IgD-negative memory B cell (primary cell): ENCODE measurements around the gene ABCC10. TPM values are rescaled to one million over a fixed set of nuclear protein-coding genes. Genes with fewer than 3 reads are reported as not detected.

Experiments used
- H3K27ac Mint-ChIP-seq, 3 donors: one replicate each; pipeline ENCODE4 v1.8.0; 2020 to 2022; ENCODE audit warnings: mild to moderate bottlenecking in 3 of 3, mixed read lengths in 3 of 3, moderate library complexity in 1 of 3
- H3K27me3 Mint-ChIP-seq: one replicate; pipeline ENCODE4 v1.8.0; 2021; ENCODE audit warnings: mixed read lengths
- H3K36me3 Mint-ChIP-seq: one replicate; pipeline ENCODE4 v1.8.0; 2020; ENCODE audit warnings: mild to moderate bottlenecking, mixed read lengths
- H3K4me1 Mint-ChIP-seq, 3 donors: one replicate each; pipeline ENCODE4 v1.8.0; 2020 to 2022; ENCODE audit warnings: mixed read lengths in 3 of 3, mild to moderate bottlenecking in 1 of 3
- H3K4me3 Mint-ChIP-seq, 4 donors: one replicate each; pipeline ENCODE4 v1.8.0; 2020 to 2022; ENCODE audit warnings: mild to moderate bottlenecking in 4 of 4, mixed read lengths in 4 of 4, moderate library complexity in 3 of 4
- H3K9me3 Mint-ChIP-seq, 3 donors: one replicate each; pipeline ENCODE4 v1.8.0; 2020 to 2021; ENCODE audit warnings: mixed read lengths in 3 of 3, mild to moderate bottlenecking in 1 of 3
- polyA plus RNA-seq: library from polyadenylated mRNA; unstranded; fragments of 300-500 nt; fragmentation: Illumina TruSeq; gene quantifications from one replicate; pipeline ENCODE4 v1.2.3, GENCODE V29; 2021

ABCC10 gene
- polyA plus RNA-seq, 1 donor from 2014 or later = 13.4 TPM

DNA sequence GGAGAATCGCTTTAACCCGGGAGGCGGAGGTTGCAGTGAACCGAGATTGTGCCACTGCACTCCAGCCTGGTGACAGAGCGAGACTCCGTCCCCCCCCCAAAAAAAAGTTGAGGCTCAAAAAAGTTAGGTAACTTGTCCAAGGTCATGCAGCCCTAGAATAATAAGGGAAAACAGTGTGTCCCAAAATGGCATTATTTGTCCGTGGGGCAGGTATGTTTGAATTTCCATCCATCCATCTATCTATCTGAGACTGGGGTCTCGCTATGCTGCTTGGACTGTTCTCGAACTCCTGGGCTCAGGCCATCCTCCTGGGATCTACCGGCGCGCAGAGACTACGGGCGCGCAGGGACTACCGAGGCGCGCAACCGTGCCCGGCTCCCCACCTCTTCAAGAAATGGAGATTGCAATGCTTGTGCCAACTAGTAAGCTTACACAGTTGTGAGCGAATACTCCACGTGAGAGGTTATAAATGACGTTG lies 374 bp upstream of the ABCC10 start:
- peak overlapping the region; percentile 77 to 98 (median 95) for H3K27ac Mint-ChIP-seq
- H3K9me3 Mint-ChIP-seq = no peaks in the 10 kb centered on the region
- peak overlapping the region; percentile 93 to 99 (median 96) for H3K4me3 Mint-ChIP-seq
- peaks cover 14 to 20% (median 15%) of the 10 kb centered on the region in 3 donors for H3K4me1 Mint-ChIP-seq
- no peaks in the 10 kb centered on the region for H3K27me3 Mint-ChIP-seq
- H3K36me3 Mint-ChIP-seq = peaks cover 2% of the 10 kb centered on the region

DNA sequence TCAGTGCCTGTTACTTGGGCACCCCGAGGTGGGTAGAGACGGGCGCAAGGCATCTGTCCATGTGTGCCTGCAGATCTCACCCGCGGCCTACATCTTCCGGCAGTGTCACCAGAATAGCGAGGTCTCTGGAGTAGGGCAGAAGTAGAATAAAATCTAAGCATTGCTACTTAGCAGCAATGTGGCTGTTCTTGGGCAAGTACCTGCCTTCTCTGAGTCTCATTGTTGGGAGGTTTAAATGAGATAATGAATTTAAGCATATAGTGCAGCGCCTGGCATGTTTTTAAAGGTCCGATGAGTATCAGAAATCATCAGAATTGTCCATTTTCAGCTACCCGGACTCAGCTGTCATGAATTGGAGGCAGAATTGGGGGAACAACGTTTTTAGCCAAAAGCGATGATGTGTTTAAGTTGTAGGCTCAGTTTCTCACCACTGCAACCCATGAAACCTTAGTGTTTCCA lies 800 bp downstream of the ABCC10 start:
- Mint-ChIP-seq H3K9me3 (no peaks in the 10 kb centered on the region), H3K4me1 (peaks cover 14 to 22% (median 15%) of the 10 kb centered on the region in 3 donors), H3K27ac (peak overlapping the region; percentile 77 to 98 (median 95)), H3K27me3 (no peaks in the 10 kb centered on the region), H3K36me3 (peaks cover 2% of the 10 kb centered on the region), H3K4me3 (peak overlapping the region; percentile 93 to 99 (median 96))

DNA sequence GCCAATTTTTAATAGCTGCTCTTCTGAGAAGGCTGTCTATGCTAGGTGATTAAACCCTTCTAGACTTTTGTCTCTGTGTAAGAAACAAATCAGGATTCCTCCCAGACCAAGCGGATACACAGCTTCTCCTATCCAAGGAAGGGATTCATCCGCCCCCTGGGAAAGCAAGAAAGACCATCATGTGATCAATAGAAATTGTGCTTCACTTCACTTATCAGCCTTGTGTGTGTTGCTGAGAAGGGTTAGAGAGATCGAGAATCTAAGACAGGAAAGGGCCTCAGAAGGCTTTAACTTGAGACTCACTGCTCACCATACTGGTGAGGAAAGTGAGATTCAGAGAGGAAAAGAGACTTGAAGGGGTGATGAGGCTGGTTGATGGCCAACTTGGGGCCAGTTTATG lies 1.5 kb downstream of the ABCC10 start:
- Mint-ChIP-seq H3K27me3 (no peaks in the 10 kb centered on the region), H3K4me3 (peak overlapping the region; percentile 12 to 99 (median 96)), H3K9me3 (no peaks in the 10 kb centered on the region), H3K4me1 (peaks cover 14 to 22% (median 15%) of the 10 kb centered on the region in 3 donors), H3K36me3 (peaks cover 2% of the 10 kb centered on the region), H3K27ac (peak overlapping the region; percentile 77 to 95 (median 84))

DNA sequence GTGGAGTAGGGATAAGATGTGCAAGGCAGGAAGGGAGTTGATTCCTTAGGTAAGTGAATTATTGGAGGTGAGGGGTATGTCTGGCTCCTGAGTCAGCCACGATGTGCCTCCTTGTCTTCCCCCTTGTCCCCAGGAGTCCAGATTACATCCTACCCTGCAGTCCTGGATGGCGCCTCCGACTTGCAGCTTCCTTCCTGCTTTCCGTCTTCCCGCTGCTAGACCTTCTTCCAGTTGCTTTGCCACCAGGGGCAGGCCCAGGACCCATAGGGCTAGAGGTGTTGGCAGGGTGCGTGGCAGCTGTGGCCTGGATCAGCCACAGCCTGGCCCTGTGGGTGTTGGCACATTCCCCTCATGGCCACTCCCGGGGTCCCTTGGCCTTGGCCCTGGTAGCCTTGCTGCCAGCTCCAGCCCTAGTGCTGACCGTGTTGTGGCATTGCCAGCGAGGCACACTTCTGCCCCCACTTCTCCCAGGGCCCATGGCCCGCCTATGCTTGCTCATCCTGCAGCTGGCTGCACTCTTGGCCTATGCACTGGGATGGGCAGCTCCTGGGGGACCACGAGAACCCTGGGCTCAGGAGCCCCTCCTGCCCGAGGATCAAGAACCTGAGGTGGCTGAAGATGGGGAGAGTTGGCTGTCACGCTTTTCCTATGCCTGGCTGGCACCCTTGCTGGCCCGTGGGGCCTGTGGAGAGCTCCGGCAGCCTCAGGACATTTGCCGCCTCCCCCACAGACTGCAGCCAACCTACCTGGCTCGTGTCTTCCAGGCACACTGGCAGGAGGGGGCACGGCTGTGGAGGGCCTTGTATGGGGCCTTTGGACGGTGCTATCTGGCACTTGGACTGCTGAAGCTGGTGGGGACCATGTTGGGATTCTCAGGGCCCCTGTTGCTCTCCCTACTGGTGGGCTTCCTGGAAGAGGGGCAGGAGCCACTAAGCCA lies 4.9 kb downstream of the ABCC10 start:
- no peak overlapping the region for H3K27ac Mint-ChIP-seq
- no peaks in the 10 kb centered on the region for H3K27me3 Mint-ChIP-seq
- no peak overlapping the region for H3K4me3 Mint-ChIP-seq
- peaks cover 8% of the 10 kb centered on the region for H3K36me3 Mint-ChIP-seq
- H3K9me3 Mint-ChIP-seq = no peaks in the 10 kb centered on the region
- peaks cover 10 to 18% (median 10%) of the 10 kb centered on the region in 3 donors for H3K4me1 Mint-ChIP-seq

DNA sequence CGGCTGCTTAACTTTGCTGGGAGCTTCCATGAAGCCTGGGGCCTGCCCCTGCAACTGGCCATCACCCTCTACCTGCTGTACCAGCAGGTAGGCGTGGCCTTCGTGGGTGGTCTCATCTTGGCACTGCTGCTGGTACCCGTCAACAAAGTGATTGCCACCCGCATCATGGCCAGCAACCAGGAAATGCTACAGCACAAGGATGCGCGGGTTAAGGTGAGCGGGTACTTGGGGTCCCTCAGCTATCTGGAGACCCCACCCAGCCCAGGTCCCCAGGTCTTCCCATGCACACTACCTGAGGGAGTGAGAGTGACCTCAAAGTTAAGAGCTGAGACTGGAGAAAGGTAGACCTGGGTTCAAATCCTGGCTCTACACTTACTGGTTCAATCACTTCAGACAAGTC lies 5.8 kb downstream of the ABCC10 start:
- Mint-ChIP-seq H3K36me3 (peaks cover 10% of the 10 kb centered on the region), H3K4me1 (peaks cover 9 to 15% (median 9%) of the 10 kb centered on the region in 3 donors), H3K4me3 (no peak overlapping the region), H3K9me3 (no peaks in the 10 kb centered on the region), H3K27ac (no peak overlapping the region), H3K27me3 (no peaks in the 10 kb centered on the region)

DNA sequence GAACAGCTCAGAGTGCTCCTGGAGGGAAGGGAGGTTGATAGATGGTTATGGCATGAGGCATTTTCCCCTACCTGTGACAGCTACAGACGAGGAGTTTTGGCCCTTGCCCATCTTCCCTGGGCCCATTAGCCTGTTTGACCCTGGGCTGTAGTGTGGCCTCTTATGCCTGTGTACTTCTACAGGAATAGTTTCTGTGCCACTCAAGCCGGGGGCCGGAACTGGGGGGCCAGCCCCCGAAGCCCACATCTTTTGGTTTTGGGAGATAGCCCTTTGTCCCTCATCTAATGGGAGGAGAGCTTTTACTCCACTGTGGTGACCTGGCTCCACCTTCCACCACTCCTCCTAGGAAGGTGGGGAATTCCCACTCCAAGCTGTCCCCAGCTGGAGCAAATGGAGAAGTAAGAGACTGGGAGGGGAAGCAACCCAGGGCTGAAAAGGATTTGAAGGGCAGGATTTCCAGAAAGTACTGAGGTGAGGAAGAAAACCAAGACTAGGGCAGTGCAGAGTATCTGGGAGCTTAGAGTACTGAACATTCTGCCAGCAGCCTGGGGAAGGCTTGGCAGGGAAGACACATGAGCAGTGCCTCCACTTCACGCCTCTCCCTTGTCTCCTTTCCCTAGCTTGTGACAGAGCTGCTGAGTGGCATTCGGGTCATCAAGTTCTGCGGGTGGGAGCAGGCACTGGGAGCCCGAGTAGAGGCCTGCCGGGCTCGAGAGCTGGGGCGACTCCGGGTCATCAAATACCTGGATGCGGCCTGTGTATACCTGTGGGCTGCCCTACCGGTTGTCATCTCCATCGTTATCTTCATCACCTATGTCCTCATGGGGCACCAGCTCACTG lies 6.9 kb downstream of the ABCC10 start:
- no peaks in the 10 kb centered on the region for H3K9me3 Mint-ChIP-seq
- H3K27ac Mint-ChIP-seq = no peak overlapping the region
- no peaks in the 10 kb centered on the region for H3K27me3 Mint-ChIP-seq
- H3K4me1 Mint-ChIP-seq = peaks cover 0 to 6% (median 0%) of the 10 kb centered on the region in 3 donors
- peaks cover 10% of the 10 kb centered on the region for H3K36me3 Mint-ChIP-seq
- no peak overlapping the region for H3K4me3 Mint-ChIP-seq

DNA sequence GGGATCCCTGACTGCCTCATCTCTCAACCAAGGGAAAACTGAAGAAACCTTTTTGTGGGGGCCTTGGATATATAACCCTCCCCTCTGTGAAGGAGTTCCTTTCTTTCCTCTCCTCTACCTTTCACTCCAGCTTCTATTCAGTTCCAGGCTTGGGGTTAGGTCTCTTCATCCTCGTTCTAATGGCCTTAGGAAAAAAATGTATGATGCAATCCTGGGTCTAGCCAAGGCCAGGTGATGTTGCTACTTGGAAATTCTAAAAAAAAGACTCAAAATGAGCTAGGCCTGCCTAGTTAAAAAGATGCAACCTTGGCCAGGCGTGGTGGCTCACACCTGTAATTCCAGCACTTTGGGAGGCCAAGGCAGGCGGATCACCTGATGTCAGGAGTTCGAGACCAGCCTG lies 7.6 kb downstream of the ABCC10 start:
- Mint-ChIP-seq H3K4me3 (no peak overlapping the region), H3K36me3 (peaks cover 10% of the 10 kb centered on the region), H3K27ac (no peak overlapping the region)

DNA sequence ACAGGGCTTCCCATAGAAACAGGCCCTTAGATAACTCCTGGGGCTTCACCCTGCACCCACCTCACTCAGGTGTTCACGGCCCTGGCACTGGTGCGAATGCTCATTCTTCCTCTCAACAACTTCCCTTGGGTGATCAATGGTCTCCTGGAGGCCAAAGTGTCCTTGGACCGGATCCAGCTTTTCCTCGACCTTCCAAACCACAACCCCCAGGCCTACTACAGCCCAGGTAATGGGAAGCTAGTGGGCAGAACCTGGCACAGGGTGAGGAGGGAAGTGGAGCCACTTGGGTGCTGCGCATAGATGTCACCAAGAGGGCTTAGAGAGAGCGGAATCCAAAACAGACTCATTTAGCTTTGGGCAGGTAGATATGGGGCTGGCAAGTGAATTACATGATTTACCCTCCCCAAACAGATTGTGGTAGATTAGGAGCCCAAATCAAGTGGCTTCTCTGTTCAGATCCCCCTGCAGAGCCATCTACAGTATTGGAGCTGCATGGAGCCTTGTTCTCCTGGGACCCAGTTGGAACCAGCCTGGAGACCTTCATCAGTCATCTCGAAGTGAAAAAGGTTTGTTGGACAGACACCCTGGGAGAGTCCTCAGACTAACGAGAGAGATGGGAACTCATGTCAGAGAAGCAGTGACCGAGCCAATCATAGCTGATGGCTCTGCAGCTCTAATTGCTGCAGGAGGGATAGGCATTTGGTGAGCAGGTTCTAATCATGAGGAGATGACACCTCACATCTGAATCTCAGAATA lies 8.5 kb downstream of the ABCC10 start:
- no peaks in the 10 kb centered on the region for H3K9me3 Mint-ChIP-seq
- no peak overlapping the region for H3K4me3 Mint-ChIP-seq
- peaks cover 10% of the 10 kb centered on the region for H3K36me3 Mint-ChIP-seq
- peaks cover 0 to 6% (median 0%) of the 10 kb centered on the region in 3 donors for H3K4me1 Mint-ChIP-seq
- no peaks in the 10 kb centered on the region for H3K27me3 Mint-ChIP-seq
- no peak overlapping the region for H3K27ac Mint-ChIP-seq

More for the DNA sequence above, 7.6 kb downstream of the ABCC10 start:
- H3K4me1 Mint-ChIP-seq = peaks cover 0 to 6% (median 0%) of the 10 kb centered on the region in 3 donors
- H3K9me3 Mint-ChIP-seq = no peaks in the 10 kb centered on the region
- no peaks in the 10 kb centered on the region for H3K27me3 Mint-ChIP-seq

DNA sequence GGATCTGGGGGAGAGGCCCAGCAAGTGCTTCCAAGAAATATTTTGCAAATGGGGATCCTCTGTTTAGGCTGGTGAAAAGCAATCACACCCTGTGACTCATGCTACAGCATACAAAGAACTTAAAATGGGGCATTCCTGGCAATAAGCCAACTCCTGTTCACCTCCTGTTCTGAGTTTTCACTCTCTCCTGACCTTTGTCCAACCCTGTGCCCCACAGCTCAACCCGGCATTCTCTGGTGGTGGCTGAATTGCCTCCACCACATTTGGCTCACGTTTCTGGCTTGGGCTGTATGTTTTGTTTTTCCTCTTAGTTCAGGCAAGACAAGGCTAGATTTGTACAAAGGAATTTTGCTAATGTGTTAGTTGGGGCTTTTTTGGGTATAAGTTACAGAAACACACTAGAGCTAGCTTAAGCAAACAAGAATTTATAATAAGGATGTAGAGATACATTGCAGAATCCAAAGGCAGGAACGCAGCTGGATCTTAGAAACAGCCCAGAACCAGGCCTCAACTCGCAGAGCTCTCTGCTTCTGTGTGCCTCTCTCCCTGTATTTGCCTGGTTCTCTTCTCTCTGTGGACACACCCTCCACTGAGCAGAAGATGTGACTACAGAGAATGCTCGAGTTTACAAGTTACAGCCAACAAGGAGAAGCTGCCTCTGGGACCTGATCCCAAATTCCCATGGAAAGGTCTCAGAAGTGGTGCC lies 9.4 kb downstream of the ABCC10 start:
- H3K9me3 Mint-ChIP-seq = no peaks in the 10 kb centered on the region

DNA sequence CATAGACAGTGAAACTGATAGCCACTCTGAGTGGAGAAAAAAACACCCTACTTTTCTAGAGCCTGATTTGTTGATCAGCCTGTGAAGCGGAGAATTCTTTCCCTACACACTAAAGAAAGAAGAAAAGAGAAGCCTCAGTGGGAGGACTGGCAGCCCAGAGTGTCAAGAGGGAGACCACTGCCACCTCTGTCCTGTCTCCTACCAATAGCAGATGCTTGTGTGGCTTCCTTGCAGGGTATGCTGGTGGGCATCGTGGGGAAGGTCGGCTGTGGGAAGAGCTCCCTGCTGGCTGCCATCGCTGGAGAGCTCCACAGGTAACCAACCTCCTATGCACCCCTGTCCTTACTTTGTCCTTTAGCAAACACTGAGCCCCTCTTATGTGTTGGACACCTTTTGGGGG lies 10.4 kb downstream of the ABCC10 start:
- Mint-ChIP-seq H3K4me1 (no peaks in the 10 kb centered on the region), H3K9me3 (no peaks in the 10 kb centered on the region), H3K4me3 (no peak overlapping the region), H3K27me3 (no peaks in the 10 kb centered on the region), H3K27ac (peak overlapping the region in 1 of 3 donors; percentile 31), H3K36me3 (peaks cover 8% of the 10 kb centered on the region)

More for the DNA sequence above, 9.4 kb downstream of the ABCC10 start:
- peaks cover 9% of the 10 kb centered on the region for H3K36me3 Mint-ChIP-seq
- H3K27me3 Mint-ChIP-seq = no peaks in the 10 kb centered on the region
- H3K27ac Mint-ChIP-seq = no peak overlapping the region
- H3K4me3 Mint-ChIP-seq = no peak overlapping the region
- peaks cover 0 to 4% (median 0%) of the 10 kb centered on the region in 3 donors for H3K4me1 Mint-ChIP-seq

DNA sequence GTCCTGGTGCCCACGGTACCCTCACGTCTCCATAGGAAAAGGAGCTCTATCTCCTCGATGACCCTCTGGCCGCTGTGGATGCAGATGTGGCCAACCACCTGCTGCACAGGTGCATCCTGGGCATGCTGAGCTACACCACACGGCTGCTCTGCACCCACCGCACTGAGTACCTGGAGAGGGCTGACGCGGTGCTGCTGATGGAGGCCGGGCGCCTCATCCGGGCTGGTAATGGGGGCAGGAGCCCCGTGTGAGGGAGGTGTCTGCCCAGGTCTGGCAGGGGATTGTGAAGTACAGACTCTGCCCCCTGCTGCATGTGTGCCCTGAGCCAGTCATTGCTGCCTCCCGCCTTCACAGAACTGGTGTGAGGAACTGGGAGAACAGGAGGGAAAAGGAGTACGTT lies 15.6 kb downstream of the ABCC10 start:
- Mint-ChIP-seq H3K9me3 (no peaks in the 10 kb centered on the region), H3K4me1 (no peaks in the 10 kb centered on the region), H3K27ac (peak overlapping the region in 1 of 3 donors; percentile 71), H3K4me3 (no peak overlapping the region), H3K27me3 (no peaks in the 10 kb centered on the region), H3K36me3 (peaks cover 2% of the 10 kb centered on the region)

DNA sequence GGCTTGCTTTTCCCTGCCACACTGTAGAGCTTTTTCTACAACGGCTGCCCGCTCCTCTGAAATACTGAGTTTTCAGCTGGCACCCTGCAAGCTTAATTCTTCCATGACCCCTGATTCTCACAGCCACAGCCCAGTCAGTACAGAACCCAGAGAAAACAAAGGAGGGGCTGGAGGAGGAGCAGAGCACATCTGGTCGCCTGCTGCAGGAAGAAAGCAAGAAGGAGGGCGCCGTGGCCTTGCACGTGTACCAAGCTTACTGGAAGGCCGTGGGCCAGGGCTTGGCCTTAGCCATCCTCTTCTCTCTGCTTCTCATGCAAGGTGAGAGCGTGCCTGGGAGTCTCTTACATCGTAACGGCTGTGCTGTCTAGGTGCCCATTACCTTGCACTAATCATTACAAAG lies 16.7 kb downstream of the ABCC10 start:
- peaks cover 4% of the 10 kb centered on the region for H3K36me3 Mint-ChIP-seq
- no peaks in the 10 kb centered on the region for H3K27me3 Mint-ChIP-seq
- no peak overlapping the region for H3K4me3 Mint-ChIP-seq
- H3K9me3 Mint-ChIP-seq = no peaks in the 10 kb centered on the region
- no peaks in the 10 kb centered on the region for H3K4me1 Mint-ChIP-seq
- H3K27ac Mint-ChIP-seq = no peak overlapping the region

DNA sequence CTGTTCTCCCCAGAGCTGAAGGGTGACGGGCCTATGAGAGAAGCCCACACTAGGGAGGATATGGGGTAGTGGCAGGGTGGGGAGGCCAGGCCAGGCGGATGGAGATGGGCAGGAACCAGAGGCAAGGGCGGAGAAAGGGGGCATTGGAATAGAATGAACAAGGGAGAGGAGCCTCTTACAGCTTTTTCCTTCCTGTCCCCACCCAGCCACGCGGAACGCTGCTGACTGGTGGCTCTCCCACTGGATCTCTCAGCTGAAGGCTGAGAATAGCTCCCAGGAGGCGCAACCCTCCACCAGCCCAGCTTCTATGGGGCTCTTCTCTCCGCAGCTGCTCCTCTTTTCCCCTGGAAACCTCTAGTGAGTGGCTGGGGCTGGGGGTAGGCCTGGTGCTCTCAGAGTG lies 17.2 kb downstream of the ABCC10 start:
- no peak overlapping the region for H3K4me3 Mint-ChIP-seq

DNA sequence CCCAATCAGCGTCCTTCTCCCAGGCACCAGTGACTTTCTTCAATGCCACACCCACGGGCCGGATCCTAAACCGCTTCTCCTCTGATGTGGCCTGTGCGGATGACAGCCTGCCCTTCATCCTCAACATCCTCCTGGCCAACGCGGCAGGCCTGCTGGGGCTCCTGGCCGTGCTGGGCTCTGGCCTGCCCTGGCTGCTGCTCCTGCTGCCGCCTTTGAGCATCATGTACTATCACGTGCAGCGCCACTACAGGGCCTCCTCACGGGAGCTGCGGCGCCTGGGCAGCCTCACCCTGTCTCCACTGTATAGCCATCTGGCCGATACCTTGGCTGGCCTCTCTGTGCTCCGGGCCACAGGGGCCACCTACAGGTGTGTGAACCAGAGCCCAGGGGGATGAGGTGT lies 18.2 kb downstream of the ABCC10 start:
- Mint-ChIP-seq H3K4me1 (no peaks in the 10 kb centered on the region), H3K27me3 (no peaks in the 10 kb centered on the region), H3K36me3 (peaks cover 4% of the 10 kb centered on the region)

More for the DNA sequence above, 17.2 kb downstream of the ABCC10 start:
- Mint-ChIP-seq H3K4me1 (no peaks in the 10 kb centered on the region), H3K27ac (peak overlapping the region in 1 of 3 donors; percentile 53), H3K36me3 (peaks cover 4% of the 10 kb centered on the region), H3K27me3 (no peaks in the 10 kb centered on the region), H3K9me3 (no peaks in the 10 kb centered on the region)

More for the DNA sequence above, 18.2 kb downstream of the ABCC10 start:
- Mint-ChIP-seq H3K27ac (no peak overlapping the region), H3K9me3 (no peaks in the 10 kb centered on the region), H3K4me3 (no peak overlapping the region)
